HEK293T (cell line): ENCODE results near the gene MYBPC2.

Experiments used
- ELF4 ChIP-seq: fragments of 450-650 bp; IDR thresholded peaks from 2 replicates; pipeline ENCODE4 v1.6.1; 2017; ENCODE audit warnings: antibody characterized with exemption
- FOXA1 ChIP-seq: fragments of 450-650 bp; IDR thresholded peaks from 2 replicates; pipeline ENCODE4 v1.6.1; 2016; ENCODE audit warnings: mild to moderate bottlenecking
- HDGF ChIP-seq: fragments of 450-650 bp; IDR thresholded peaks from 2 replicates; pipeline ENCODE4 v1.6.1; 2017; ENCODE audit warnings: antibody characterized with exemption, borderline replicate concordance
- LEF1 ChIP-seq: fragments of 450-650 bp; IDR thresholded peaks from 2 replicates; pipeline ENCODE4 v1.6.1; 2017; ENCODE audit warnings: mild to moderate bottlenecking, borderline replicate concordance
- SP1 ChIP-seq: fragments of 450-650 bp; IDR thresholded peaks from 2 replicates; pipeline ENCODE4 v1.6.1; 2017
- SUZ12 ChIP-seq: fragments of 450-650 bp; IDR thresholded peaks from 2 replicates; pipeline ENCODE4 v1.6.1; 2016; ENCODE audit warnings: mild to moderate bottlenecking

GRCh38 chr19:50501568-50502475, 69.1 kb downstream of the MYBPC2 start:
- TF ChIP-seq SP1 (no peak), ELF4 (no peak), SUZ12 (no peak), FOXA1 (no peak), HDGF (no peak), LEF1 (no peak)
